BLaER1 treated with 17β-estradiol and CSF1 and Interleukin-3, amounts not matched to agents 10 nM and 100 nM (cell line): ENCODE data around the gene CYB561.
A peak's percentile ranks its signal among the peaks of the same experiment; 100 is the strongest.

Experiments used
- H3K27ac ChIP-seq, 11 experiments: shearing (Covaris generic); formaldehyde crosslinking; 2 replicates each; pipeline ENCODE4 v1.8.1; 2022
- H3K27me3 ChIP-seq, 11 experiments: shearing (Covaris generic); formaldehyde crosslinking; 2 replicates each; pipeline ENCODE4 v1.8.1; 2022
- H3K36me3 ChIP-seq, 11 experiments: shearing (Covaris generic); formaldehyde crosslinking; 2 replicates each; pipeline ENCODE4 v1.8.1; 2022
- H3K4me1 ChIP-seq, 10 experiments: shearing (Covaris generic); formaldehyde crosslinking; 2 replicates each; pipeline ENCODE4 v1.8.1; 2022
- H3K4me2 ChIP-seq, 11 experiments: shearing (Covaris generic); formaldehyde crosslinking; 2 replicates each; pipeline ENCODE4 v1.8.1; 2022
- H3K4me3 ChIP-seq, 10 experiments: shearing (Covaris generic); formaldehyde crosslinking; 2 replicates each; pipeline ENCODE4 v1.8.1; 2022
- H3K9ac ChIP-seq, 11 experiments: shearing (Covaris generic); formaldehyde crosslinking; 2 replicates each; pipeline ENCODE4 v1.8.1; 2022
- H3K9me3 ChIP-seq, 11 experiments: shearing (Covaris generic); formaldehyde crosslinking; replicated peaks in 1 of 11; 2 replicates each; pipeline ENCODE4 v1.8.1; 2022
- H4K20me1 ChIP-seq, 11 experiments: shearing (Covaris generic); formaldehyde crosslinking; 2 replicates each; pipeline ENCODE4 v1.8.1; 2022
- Cebpa-rat ChIP-seq, 11 experiments: shearing (Covaris generic); IDR thresholded peaks; 2 replicates each; pipeline ENCODE4 v1.8.1; 2022

The CYB561 gene

GRCh38 chr17:63407741-63408330 lies 38.3 kb downstream of the CYB561 start:
- Histone ChIP-seq H3K27ac (no peak overlapping the region), H3K36me3 (peaks cover 0 to 18% (median 12%) of the 10 kb centered on the region in 11 experiments; a peak in 12 of 22 replicates), H3K9ac (no peak overlapping the region)

DNA sequence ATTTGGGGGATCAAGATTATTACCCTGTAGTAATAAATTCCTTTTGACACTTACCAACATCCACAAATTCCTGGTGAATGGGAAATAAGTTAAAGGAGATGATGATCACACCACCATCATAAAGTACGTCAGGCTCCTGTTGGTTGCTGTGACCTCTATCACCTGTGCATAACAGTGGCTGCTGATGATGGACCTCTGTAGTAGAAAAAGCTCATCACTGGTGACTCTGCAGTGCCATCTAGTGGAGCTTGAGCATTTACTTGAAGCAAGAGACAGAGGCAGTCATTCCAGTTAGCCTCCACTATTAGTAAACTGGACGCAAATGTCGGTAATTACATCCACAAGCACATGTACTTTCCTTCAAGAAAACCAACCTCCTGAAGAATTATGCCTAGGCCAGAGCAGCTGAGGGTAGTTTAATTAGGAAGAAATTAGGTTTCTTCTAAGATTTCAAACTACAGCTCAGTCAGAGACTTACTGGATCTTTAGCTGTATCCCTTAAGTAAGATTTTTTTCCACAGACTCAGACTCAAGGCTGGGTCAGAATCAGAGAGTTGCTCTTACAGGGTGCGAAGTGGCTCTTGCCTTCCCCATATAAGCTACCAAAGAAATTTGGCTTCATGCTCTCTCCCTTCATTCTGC lies 39.3 kb downstream of the CYB561 start:
- H3K4me2 ChIP-seq, result no peak overlapping the region
- TF ChIP-seq Cebpa-rat (IDR thresholded peaks at IDR 0.05), result no peak
- H3K27ac ChIP-seq, result no peak overlapping the region
- no peaks in the 10 kb centered on the region for H3K27me3 ChIP-seq
- peaks cover 0 to 4% (median 0%) of the 10 kb centered on the region in 10 experiments; a peak in 3 of 20 replicates for H3K4me1 ChIP-seq
- peaks cover 0 to 10% (median 5%) of the 10 kb centered on the region in 11 experiments; a peak in 9 of 22 replicates for H3K36me3 ChIP-seq
- H3K9me3 ChIP-seq, result no peaks in the 10 kb centered on the region
- H4K20me1 ChIP-seq, result no peaks in the 10 kb centered on the region
- H3K4me3 ChIP-seq, result no peak overlapping the region
- no peak overlapping the region for H3K9ac ChIP-seq

More at GRCh38 chr17:63407741-63408330, 38.3 kb downstream of the CYB561 start:
- Histone ChIP-seq H3K27me3 (no peaks in the 10 kb centered on the region), H3K4me1 (peaks cover 0 to 4% (median 0%) of the 10 kb centered on the region in 10 experiments; a peak in 3 of 20 replicates), H4K20me1 (no peaks in the 10 kb centered on the region), H3K4me3 (no peak overlapping the region), H3K9me3 (no peaks in the 10 kb centered on the region), H3K4me2 (no peak overlapping the region)
- no peak for TF ChIP-seq Cebpa-rat (IDR thresholded peaks at IDR 0.05)

GRCh38 chr17:63405741-63406261 lies 40.3 kb downstream of the CYB561 start:
- Histone ChIP-seq H3K4me1 (peaks cover 0 to 4% (median 0%) of the 10 kb centered on the region in 10 experiments; a peak in 3 of 20 replicates), H3K27me3 (no peaks in the 10 kb centered on the region), H3K36me3 (peaks cover 0 to 8% (median 0%) of the 10 kb centered on the region in 11 experiments; a peak in 3 of 22 replicates), H4K20me1 (no peaks in the 10 kb centered on the region), H3K4me2 (no peak overlapping the region), H3K4me3 (no peak overlapping the region), H3K9ac (no peak overlapping the region), H3K27ac (no peak overlapping the region), H3K9me3 (no peaks in the 10 kb centered on the region)
- TF ChIP-seq Cebpa-rat (IDR thresholded peaks at IDR 0.05), result no peak

DNA sequence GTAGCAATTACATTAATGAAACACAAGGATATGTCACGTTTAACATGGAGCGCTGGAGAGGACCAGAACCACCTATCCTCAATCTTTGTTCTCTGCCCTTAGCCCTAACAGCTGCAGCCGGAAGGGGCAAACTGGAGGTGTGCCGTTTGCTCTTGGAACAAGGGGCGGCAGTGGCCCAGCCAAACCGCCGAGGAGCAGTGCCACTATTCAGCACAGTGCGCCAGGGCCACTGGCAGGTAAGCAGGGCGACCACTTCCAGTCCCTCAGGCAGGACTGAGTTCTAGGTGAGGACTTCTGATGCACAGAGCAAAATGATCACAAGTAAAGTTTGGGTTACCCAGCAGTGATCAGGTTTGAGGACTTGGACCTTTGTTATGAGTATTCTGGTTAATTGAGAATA lies 41.1 kb downstream of the CYB561 start:
- H4K20me1 ChIP-seq, result no peaks in the 10 kb centered on the region
- no peak overlapping the region for H3K9ac ChIP-seq
- no peak overlapping the region for H3K4me3 ChIP-seq
- peaks cover 0 to 8% (median 0%) of the 10 kb centered on the region in 11 experiments; a peak in 3 of 22 replicates for H3K36me3 ChIP-seq
- TF ChIP-seq Cebpa-rat (IDR thresholded peaks at IDR 0.05), result no peak
- no peaks in the 10 kb centered on the region for H3K27me3 ChIP-seq
- H3K9me3 ChIP-seq, result no peaks in the 10 kb centered on the region
- no peak overlapping the region for H3K27ac ChIP-seq
- H3K4me2 ChIP-seq, result no peak overlapping the region
- H3K4me1 ChIP-seq, result peaks cover 0 to 4% (median 0%) of the 10 kb centered on the region in 10 experiments; a peak in 3 of 20 replicates

- no peak for TF ChIP-seq Cebpa-rat (IDR thresholded peaks at IDR 0.05)
Measured at GRCh38 chr17:63402431-63403212, 43.5 kb downstream of the CYB561 start.

DNA sequence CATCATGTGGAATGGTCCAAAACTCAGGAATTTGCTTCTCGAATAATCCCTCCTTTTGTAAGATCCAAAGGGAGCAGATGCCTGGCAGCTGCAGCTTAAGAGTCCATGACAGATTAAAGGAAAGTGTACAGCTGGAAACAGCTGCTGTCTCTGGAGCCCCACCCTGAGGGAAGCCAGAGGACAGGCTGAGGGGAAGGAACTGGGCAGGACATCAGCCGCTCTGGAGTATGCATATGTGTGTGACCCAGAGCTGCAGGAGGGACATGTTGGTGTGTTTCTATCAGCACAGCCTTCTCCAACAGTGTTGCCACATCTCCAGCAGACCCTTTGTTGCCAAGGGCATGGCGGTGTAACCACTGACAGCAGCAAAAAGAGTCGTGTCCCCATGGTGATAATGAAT lies 46.2 kb downstream of the CYB561 start:
- no peak for TF ChIP-seq Cebpa-rat (IDR thresholded peaks at IDR 0.05)
- Histone ChIP-seq H3K36me3 (peaks cover 0 to 24% (median 10%) of the 10 kb centered on the region in 11 experiments; a peak in 10 of 22 replicates), H3K9me3 (no peaks in the 10 kb centered on the region), H3K9ac (no peak overlapping the region), H3K4me3 (no peak overlapping the region), H4K20me1 (no peaks in the 10 kb centered on the region), H3K4me2 (no peak overlapping the region), H3K4me1 (peaks cover 0 to 11% (median 6%) of the 10 kb centered on the region in 10 experiments; a peak in 7 of 20 replicates), H3K27ac (no peak overlapping the region), H3K27me3 (no peaks in the 10 kb centered on the region)

More at GRCh38 chr17:63402431-63403212, 43.5 kb downstream of the CYB561 start:
- no peak overlapping the region for H3K27ac ChIP-seq
- H3K4me1 ChIP-seq, result peaks cover 0 to 11% (median 8%) of the 10 kb centered on the region in 10 experiments; a peak in 9 of 20 replicates
- H3K9ac ChIP-seq, result no peak overlapping the region
- H3K4me3 ChIP-seq, result no peak overlapping the region
- H3K36me3 ChIP-seq, result peaks cover 0 to 8% (median 0%) of the 10 kb centered on the region in 11 experiments; a peak in 3 of 22 replicates
- no peak overlapping the region for H3K4me2 ChIP-seq
- H3K27me3 ChIP-seq, result no peaks in the 10 kb centered on the region
- H4K20me1 ChIP-seq, result no peaks in the 10 kb centered on the region
- H3K9me3 ChIP-seq, result no peaks in the 10 kb centered on the region

GRCh38 chr17:63399316-63399715 lies 46.8 kb downstream of the CYB561 start:
- H3K4me2 ChIP-seq, result peak overlapping the region in 3 of 11 experiments; percentile 0 to 36 (median 3); a peak in 2 of 22 replicates
- H3K4me3 ChIP-seq, result no peak overlapping the region
- no peak for TF ChIP-seq Cebpa-rat (IDR thresholded peaks at IDR 0.05)

GRCh38 chr17:63398680-63399079 lies 47.4 kb downstream of the CYB561 start:
- H3K4me1 ChIP-seq, result peaks cover 0 to 11% (median 6%) of the 10 kb centered on the region in 10 experiments; a peak in 7 of 20 replicates
- no peak overlapping the region for H3K9ac ChIP-seq
- H3K9me3 ChIP-seq, result no peaks in the 10 kb centered on the region
- H3K36me3 ChIP-seq, result peaks cover 0 to 24% (median 10%) of the 10 kb centered on the region in 11 experiments; a peak in 10 of 22 replicates
- H3K4me3 ChIP-seq, result no peak overlapping the region
- peak overlapping the region in 4 of 11 experiments; percentile 0 to 36 (median 3); a peak in 4 of 22 replicates for H3K4me2 ChIP-seq
- H3K27ac ChIP-seq, result no peak overlapping the region
- H4K20me1 ChIP-seq, result no peaks in the 10 kb centered on the region
- H3K27me3 ChIP-seq, result no peaks in the 10 kb centered on the region
- TF ChIP-seq Cebpa-rat (IDR thresholded peaks at IDR 0.05), result no peak

More at GRCh38 chr17:63399316-63399715, 46.8 kb downstream of the CYB561 start:
- H3K27ac ChIP-seq, result no peak overlapping the region
- no peaks in the 10 kb centered on the region for H3K27me3 ChIP-seq
- H3K36me3 ChIP-seq, result peaks cover 0 to 24% (median 10%) of the 10 kb centered on the region in 11 experiments; a peak in 10 of 22 replicates
- no peaks in the 10 kb centered on the region for H3K9me3 ChIP-seq
- peaks cover 0 to 11% (median 6%) of the 10 kb centered on the region in 10 experiments; a peak in 7 of 20 replicates for H3K4me1 ChIP-seq
- H3K9ac ChIP-seq, result no peak overlapping the region
- no peaks in the 10 kb centered on the region for H4K20me1 ChIP-seq
